Measurements from ENCODE around the gene LAIR1.

GRCh38 chr19:54414156-54414555 is 49.4 kb upstream of the LAIR1 start:
- TF ChIP-seq GATA3 (IDR thresholded peaks at IDR 0.05; ENCODE audit: low read depth, low read length): no peak
- TF ChIP-seq GATA2 (IDR thresholded peaks at IDR 0.05; ENCODE audit: low read depth, low read length): no peak

Measured in SH-SY5Y (cell line).